C1 segment of cervical spinal cord (tissue), 14 donors: ENCODE measurements around the gene VAV2.

ENCODE experiments used
- DNase-seq, 14 donors: peaks; one replicate each; lab custom pipeline; 2025; lab: John Stamatoyannopoulos, UW

VAV2 gene

GRCh38 chr9:133800266-133800665 is 191.9 kb downstream of the VAV2 start:
- no peak for DNase-seq

- DNase-seq = no peak
Observed at GRCh38 chr9:133799716-133800115, 192.4 kb downstream of the VAV2 start.

GRCh38 chr9:133799106-133799505 is 193.0 kb downstream of the VAV2 start:
- DNase-seq = no peak

- no peak for DNase-seq
Observed at GRCh38 chr9:133798160-133798559, 194.0 kb downstream of the VAV2 start.

GRCh38 chr9:133797406-133798105 is 194.6 kb downstream of the VAV2 start:
- no peak for DNase-seq

GRCh38 chr9:133796562-133796961 is 195.6 kb downstream of the VAV2 start:
- no peak for DNase-seq

GRCh38 chr9:133795049-133795448 is 197.1 kb downstream of the VAV2 start:
- no peak for DNase-seq

- DNase-seq = no peak
Observed at GRCh38 chr9:133794016-133794760, 197.9 kb downstream of the VAV2 start.

GRCh38 chr9:133793471-133793870 is 198.7 kb downstream of the VAV2 start:
- DNase-seq = peak in 1 of 14 donors; percentile 68

GRCh38 chr9:133792721-133793470 is 199.2 kb downstream of the VAV2 start:
- DNase-seq = peak in 13 of 14 donors; percentile 19 to 81 (median 54)

- no peak for DNase-seq
Observed at GRCh38 chr9:133791735-133792649, 200.1 kb downstream of the VAV2 start.

GRCh38 chr9:133791069-133791468 is 201.1 kb downstream of the VAV2 start:
- no peak for DNase-seq

- DNase-seq = peak in 1 of 14 donors; percentile 54
Observed at GRCh38 chr9:133789778-133790177, 202.3 kb downstream of the VAV2 start.

GRCh38 chr9:133788819-133789717 is 203.1 kb downstream of the VAV2 start:
- peak in 13 of 14 donors; percentile 20 to 91 (median 78) for DNase-seq

- DNase-seq = no peak
Observed at GRCh38 chr9:133788045-133788818, 203.9 kb downstream of the VAV2 start.

- peak in 5 of 14 donors; percentile 10 to 50 (median 22) for DNase-seq
Observed at GRCh38 chr9:133787754-133788025, 204.4 kb downstream of the VAV2 start.

- no peak for DNase-seq
Observed at GRCh38 chr9:133786907-133787753, 205.0 kb downstream of the VAV2 start.

GRCh38 chr9:133786371-133786753 is 205.8 kb downstream of the VAV2 start:
- peak in 4 of 14 donors; percentile 4 to 35 (median 20) for DNase-seq
